Left lobe of liver (tissue), 2 donors: ENCODE results near the gene DGCR8. TPM values are rescaled to one million over a fixed set of nuclear protein-coding genes. Genes with fewer than 3 reads are reported as not detected.

ENCODE experiments used
- ATAC-seq: fragments of 200-7000 bp; cut with Tn5 transposase; one replicate; pipeline ENCODE4 v1.9.1; 2020; ENCODE audit warnings: mild to moderate bottlenecking, moderate library complexity
- DNase-seq: peaks from one replicate; pipeline ENCODE4 v3.0.0-alpha.2; 2020; ENCODE audit warnings: low spot score
- total RNA-seq: library from RNA; stranded (reverse); gene quantifications from one replicate; pipeline ENCODE4 v1.2.1, GENCODE V29; 2021
- donor health status: DM: no; HTN: no; CAD: no; lungs with moderate emphysema.
- donor health status: DM: no; HTN: yes; CAD: no.

Gene DGCR8
- total RNA-seq, 1 donor from 2014 or later: 26.9 TPM

DNA sequence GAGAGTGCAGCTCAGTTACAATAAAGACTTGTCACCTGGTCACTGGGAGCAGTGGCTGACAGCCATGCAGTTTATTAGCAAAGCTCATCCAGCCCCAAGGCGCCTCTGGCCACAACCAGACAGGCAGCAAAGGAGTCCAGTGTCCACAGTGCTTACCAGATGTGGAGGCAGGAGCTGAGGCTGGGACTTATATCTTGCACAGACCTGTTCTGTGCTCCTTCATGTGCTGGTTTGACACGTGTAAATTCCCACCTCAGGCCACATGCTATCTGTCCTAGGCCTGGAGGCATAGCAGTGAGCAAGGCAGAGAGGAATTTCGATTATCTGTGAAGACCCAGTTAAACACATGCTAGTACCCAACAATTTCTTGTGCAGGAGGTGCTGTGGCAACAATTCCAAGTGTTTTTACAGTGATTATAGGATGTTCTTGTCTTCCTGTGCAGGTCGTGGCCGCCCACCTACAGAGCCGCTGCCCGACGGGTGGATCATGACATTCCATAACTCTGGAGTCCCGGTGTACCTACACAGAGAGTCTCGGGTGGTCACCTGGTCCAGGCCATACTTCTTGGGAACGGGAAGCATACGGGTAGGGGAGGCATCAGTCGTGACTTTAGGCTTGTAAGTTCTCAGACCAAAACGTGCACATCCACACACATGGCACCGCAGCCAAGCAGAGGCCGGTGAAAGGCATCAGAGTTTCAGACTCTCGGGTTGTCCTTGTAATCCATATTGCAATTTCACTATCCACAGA lies 9.4 kb downstream of the DGCR8 start:
- ATAC-seq: no peak
- DNase-seq: no peak

DNA sequence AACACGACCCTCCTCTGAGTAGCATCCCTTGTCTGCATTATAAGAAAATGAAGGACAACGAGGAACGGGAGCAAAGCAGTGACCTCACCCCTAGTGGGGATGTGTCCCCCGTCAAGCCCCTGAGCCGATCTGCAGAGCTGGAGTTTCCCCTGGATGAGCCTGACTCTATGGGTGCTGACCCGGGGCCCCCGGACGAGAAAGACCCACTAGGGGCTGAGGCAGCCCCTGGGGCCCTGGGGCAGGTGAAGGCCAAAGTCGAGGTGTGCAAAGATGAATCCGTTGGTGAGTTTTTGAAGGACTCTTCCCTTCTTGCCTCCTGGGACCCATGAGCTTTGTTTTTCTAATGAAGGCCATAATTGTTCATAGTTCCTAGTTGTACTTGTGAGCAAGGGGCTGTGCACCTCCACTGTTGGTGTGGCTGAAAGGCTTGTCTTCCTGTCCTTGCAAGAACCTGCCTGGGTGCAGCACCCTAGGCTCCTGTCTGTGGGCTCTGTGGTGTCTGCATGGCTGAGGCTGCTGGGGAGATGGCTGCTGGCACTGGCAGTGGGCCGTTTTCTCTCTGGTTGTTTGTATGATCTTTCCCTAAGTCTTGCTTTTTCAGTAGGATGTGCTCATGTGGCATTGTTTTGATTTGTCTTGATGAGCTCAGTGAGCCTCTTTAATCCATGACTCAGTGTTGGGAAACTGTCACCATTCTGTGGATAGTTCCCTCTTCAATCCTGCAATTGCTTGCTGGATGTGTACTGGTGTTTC lies 10.1 kb downstream of the DGCR8 start:
- no peak for DNase-seq
- no peak for ATAC-seq

DNA sequence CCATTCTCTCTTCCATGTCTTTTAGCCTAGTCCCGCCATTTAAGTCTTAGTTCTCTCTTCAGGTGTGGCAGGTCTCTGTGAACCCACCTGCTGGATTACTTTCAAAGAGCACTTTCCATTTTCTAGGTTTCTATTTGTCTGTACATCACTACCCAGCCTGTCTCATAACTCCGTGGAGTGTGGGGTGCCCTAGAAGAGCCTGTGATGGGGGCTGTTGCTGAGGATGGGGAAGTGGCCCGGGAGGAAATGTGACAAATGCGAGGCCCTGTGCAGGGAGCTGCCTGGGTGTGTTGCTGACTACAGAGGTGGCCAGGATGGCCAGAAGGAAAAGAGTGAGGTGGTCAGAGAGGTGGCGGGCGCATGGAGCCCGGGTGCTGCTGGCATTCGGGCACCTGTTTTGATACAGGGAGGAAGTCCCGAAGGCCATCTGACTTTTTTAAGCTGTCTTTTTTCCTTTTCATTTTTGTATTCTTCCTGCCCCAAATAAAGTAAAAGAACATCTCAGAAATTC lies 10.7 kb downstream of the DGCR8 start:
- DNase-seq (no peak), ATAC-seq (no peak)

DNA sequence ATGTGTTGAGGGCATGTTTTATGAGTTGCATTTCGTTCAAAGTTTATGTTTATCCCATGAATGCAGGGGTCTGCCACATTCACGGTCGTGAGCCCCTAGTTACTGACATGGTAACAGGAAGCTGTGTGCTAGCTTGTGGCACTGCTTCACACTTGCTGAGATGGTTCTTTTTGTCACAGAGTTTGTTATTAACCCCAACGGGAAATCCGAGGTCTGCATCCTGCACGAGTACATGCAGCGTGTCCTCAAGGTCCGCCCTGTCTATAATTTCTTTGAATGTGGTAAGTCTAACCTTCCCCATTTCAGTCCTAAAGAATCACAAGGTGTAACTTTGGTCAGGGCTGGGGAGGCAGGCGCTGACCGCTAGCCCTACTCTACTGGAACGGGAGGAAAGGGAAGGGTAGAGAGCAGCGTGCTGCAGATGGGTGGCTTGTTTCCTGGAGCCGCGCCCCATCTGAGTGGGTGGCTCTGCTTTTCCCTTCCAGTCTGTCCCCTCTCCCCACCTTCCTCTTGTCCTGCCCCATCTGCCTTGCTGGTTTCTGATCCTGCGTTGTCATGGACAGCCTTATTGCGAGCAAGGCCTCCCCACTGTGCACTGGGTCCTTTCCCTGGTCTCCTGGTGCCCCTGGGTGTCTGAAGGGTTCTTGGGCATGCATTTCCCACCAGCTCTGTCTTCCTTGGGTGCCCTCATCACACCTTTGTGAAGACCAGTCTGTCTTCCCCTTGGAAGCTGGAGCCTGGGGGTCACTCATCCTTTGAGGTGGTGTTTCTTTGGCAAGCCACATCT lies 11.8 kb downstream of the DGCR8 start:
- no peak for ATAC-seq
- no peak for DNase-seq

DNA sequence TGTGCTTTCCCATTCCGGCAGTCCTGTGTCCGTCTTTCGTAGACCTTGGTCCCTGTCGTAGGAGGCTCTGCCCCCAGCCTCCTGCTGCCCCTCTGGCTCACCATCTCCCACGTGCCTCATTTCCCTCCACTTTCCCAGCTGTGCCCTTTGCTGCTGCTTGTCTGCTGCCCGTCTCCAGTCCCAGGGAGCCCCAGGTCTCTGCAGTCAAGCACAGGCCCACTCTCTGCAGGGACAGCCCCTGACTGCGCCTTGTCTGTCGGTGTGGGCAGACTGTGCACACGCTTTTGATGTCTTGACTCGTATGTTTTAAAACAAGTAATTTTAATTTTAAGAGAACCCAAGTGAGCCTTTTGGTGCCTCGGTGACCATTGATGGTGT lies 12.4 kb downstream of the DGCR8 start:
- ATAC-seq (no peak), DNase-seq (no peak)

DNA sequence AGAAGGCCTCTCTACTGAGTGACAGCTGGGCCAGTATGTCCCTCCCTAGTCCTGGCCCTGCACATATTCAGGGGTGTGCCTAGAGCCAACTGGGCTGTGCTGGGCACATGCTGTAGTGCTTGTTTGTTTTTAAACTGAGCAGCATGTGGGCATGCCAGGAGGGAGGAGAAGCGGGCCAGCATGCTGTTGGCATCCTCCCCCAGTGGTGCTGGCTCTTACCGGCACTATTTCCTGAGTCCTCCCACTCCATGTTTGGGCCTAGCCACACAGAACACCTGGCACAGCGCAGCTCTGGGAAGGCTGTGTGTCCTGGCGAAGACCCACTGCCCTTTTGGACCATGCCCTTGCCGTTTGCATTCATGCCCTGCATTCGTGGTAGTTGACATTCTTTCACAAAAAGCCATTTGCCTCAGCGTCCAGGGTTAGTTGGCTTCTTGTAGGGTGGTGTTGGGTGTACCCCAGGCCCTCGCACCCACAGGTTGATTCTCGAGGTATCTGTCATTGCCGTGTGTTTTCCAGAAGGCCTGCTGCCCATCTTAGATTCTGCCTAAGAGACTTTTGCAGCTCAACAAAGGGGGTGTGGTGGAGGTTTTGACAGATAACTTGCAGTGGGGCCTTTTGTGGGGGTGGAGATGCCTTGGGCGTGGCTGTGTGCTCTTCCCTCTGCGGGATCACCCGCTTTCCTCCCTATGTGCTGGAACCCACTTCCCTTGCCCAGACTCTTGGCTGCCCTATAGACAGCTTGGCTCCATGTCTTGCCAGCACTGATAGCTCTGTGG lies 13.6 kb downstream of the DGCR8 start:
- peak; percentile 98 for DNase-seq
- ATAC-seq: peak; percentile 90

DNA sequence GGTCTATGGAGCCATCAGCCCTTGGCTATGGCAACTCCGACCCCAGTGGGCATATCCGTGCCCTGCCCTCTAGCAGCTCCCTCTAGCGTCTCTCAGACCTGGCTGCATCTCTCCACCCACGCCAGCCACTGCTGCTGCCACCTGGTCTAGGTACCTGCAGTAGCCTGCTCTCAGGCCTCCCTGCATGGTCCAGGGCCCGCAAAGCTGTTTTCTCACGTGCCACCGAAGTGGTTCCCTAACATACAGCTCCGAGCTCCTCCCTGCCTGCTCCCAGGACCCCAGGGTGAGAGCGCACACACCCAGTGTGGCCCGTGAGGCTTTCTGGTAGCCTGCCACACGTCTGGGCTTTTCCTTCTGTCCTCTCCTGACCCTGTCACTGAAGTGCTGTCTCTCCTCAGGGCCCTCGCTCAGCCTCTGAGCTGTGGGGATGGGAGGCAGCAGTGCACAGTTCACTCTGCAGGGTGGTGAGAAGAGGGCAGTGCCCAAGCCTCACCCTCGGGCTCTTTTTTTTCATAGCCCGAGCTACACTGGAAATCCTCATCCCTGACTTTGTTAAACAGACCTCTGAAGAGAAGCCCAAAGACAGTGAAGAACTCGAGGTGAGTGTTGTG lies 14.3 kb downstream of the DGCR8 start:
- ATAC-seq (peak; percentile 60), DNase-seq (peak; percentile 51)

DNA sequence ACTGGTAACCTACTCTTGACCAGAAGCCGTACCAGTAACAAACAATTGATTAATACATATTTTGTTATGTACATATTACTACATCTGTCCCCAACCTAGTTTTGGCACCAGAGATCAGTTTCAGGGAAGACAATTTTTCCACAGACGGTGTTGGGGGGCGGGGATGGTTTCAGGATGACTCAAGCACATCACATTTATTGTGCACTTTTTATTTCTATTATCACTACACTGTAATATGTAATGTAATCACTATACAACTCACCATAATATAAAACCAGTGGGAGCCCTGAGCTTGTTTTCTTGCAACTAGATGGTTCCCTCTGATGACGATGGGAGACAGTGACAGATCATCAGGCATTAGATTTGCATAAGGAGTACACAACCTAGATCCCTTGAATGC lies 15.5 kb downstream of the DGCR8 start:
- no peak for ATAC-seq
- DNase-seq: no peak

DNA sequence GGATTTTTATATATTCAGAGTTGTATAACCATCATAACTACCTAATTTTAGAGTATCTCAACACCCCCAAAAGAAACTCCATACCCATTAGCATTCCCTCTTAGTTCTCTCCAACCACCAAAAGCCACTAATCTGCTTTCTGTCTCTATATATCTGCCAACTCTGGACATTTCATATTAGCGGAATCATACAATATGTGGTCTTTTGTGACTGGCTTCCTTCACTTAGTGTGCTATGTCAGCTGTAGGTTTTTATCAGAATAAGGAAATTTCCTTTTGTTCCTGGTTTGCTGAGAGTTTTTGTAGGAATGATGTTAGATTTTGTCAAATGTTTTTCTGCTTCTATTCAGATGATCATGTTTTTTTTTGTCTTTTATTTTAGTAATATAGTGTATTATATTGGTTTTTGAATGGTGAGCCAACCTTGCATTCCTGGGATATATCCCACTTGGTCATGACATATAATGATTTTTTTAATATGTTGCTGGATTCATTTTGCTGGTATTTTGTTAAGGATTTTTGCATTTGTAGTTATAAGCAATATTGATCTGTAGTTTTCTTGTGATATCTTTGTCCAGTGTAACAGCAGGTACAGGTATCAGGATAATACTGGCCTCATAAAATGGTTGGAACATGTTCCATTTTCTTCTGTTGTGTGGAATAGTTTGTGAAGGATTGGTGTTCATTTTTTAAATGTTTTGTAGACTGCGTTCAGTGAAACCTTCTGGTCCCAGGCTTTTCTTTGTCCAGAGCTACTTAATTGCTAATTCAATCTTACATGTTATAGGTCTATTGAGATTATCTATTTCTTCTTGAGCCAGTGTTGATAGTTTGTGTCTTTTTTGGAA lies 16.8 kb downstream of the DGCR8 start:
- DNase-seq (no peak), ATAC-seq (no peak)

DNA sequence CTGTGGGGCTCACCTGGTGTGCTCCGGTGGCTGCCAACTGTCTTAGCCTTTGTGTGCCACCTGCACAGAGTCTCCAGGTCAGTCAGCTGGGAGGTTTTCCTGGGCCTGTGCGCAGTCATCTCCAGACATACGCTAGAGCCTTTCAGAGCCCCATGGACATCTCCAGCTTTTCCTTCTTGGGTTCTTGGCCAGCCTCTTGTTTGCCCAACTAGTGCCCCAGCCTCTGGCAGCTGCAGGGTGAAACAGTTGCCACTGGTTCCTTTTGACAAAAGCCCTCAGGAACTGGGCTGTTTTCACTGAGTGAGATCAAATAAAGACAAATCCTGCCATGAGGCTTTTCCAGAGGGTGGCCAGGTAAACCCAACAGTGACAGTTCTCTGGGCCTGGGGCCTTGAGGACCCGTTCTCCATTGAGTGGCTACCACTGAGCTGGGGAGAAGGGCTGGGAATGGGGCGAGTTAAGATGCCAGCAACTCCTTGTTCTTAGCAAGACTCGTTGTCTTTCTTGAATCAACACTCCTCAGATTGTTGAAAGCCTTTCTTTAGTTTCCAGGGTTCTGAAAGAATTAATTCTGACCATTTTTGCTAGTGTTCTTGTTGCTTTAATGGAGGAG lies 19.2 kb downstream of the DGCR8 start:
- no peak for DNase-seq
- no peak for ATAC-seq

DNA sequence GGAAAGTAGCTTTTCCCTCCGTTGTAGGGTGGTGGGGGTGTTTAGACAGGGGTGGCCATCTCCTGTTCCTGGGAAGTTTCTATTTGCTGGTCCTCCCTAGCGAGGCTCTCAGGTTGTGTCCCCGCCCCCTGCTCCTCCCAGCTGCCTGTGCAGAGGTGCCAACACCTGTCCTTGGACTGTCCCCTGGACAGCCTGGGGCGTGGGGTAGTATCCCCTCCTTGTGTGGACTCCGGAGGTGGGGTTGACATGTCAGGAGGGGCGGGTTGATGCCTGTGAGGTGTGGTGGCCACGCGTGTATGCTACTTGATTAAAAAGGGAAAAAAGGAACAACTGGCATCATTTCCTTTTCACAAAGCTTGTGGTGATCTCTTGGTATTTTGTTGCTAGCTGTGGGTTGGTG lies 21.6 kb downstream of the DGCR8 start:
- DNase-seq (peak; percentile 73), ATAC-seq (peak; percentile 82)

DNA sequence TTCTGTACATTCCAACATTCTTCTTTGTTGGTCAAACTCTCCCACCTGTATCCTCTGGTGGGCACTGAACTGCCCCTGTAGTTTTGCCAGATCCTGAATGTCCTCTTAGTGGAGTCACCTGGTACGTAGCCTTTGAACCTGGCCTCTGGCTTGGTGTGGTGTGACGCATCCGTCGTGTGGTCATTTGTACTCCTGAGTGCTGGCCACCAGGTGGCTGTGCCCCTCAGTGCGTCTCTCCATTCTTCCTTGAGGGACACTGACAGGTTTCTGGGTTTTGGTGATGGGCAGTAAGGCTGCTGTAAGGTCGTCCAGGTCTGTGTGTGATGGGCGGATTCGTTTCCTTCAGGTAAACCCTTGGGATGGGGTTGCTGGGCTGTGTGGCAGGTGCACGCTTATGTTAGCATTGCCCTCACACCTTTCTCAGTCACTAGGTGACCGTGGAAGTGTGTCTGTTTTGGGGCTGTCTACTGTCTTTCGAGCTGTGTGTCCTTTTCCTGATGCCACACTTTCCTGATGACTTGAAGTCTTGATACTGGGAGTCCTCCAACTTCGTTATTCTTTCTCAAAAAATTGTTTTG lies 22.3 kb downstream of the DGCR8 start:
- DNase-seq (no peak), ATAC-seq (peak; percentile 87)

DNA sequence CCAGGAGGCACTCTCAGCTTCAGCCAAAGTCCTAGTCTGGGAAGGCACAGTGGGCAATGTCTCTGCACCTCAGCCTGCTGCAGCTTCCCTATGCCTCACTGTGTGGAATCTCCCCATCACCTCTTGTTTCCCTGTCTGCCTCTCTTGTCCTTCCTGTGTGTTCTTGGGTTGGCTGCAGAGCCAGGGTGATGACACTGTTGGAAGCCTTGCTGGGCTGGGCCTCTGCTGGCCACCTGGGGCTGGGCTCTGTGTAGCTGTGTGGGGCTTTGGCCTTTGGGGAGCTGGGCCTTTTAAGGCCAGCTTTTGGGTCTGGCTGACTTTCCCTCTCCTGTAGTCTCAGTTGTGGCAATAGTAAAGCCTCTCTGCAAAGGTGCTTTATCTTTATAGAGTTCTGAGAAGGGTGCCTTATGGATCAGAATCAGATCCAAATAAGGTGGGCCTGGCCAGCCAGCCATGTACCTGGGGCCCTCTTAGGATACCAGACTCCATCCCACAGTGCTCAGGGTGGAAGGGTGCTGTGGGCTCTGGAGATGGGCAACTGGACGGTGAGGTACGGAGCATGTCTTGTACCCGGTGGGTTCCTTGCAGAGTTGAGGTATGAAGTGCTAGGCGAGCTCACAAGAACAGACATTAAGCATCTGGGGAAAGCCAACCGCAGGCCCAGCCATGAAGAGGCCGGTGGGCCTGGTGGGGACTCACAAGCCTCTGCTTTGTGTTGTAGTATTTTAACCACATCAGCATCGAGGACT lies 25.6 kb downstream of the DGCR8 start:
- no peak for ATAC-seq
- no peak for DNase-seq

DNA sequence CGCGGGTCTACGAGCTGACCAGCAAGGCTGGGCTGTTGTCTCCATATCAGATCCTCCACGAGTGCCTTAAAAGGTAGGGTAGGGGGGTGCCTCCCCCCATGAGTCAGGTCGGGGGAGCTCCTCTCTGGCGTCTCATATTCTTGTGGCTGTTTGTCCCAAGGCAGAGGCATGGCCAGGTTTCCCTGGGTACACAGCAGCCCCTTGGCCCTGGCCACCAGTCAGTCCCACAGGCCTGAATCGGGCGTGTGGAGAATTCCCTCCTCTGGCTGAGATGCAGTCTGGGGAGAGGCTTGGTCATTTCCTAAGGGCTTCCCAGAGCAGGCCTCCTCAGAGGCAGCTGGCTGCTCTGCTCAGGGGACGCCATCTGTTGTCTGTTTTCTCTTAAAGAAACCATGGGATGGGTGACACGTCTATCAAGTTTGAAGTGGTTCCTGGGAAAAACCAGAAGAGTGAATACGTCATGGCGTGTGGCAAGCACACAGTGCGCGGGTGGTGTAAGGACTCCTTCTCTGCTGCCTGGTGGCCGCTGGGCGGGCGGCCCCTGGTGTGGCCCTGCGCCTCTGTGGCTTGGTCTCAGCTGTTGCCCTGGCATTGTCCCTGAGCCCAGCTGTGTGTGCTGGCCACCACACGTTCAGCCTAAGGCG lies 26.3 kb downstream of the DGCR8 start:
- DNase-seq: no peak

DNA sequence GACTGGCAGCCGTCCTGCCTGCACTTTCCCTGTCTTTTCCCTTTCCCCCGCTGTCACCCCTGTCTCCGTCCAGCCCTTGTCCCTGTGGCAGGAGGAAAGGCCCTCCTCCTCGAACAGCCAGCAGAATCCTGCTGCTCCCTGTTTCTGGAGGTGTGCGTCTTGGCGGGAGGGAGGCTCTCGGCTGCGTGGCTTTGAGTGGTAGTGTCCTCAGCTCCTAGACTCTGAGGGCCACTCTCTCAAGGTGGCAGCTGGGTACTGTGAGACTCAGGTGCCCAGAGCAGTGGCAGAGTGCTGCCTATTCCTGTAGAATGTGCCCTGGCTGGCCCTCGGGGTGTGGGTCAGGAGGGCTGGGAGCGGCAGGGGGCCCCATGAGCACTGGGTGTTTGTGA lies 26.8 kb downstream of the DGCR8 start:
- DNase-seq (no peak), ATAC-seq (no peak)

More for the DNA sequence above, 26.3 kb downstream of the DGCR8 start:
- no peak for ATAC-seq

DNA sequence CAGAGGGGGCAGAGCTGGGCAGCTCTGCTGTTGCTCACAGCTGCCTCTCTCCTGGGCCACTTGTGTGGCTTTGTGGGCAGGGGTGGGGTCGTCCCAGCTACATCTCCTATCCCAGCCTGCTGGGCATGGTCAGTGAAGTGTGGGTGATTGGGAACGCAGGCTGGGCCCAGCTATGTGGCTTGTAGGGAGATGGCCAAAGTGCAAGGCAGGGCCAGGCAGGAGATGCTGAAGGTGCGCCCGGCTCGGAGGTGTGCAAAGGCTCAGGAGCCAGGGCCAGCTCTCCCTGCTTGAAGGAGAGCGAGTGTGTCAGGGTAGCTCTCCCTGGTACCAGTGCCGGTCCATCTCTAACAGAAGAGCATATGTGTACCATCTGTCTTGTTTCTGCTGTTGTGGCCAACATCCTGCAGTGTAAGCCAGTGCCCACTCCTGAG lies 27.4 kb downstream of the DGCR8 start:
- DNase-seq (no peak), ATAC-seq (no peak)
